Lower leg skin (tissue), 4 donors: Measurements from ENCODE around the gene SMIM23. TPM values are rescaled to one million over a fixed set of nuclear protein-coding genes. Genes with fewer than 3 reads are reported as not detected.

Experiments
- DNase-seq, 2 donors: peaks; one replicate each; pipeline ENCODE4 v3.0.0-alpha.2; 2019; ENCODE audit warnings: low spot score in 2 of 2
- H3K4me3 ChIP-seq: fragments of 200-600 bp; sonication (generic); 2 replicates; pipeline ENCODE4 v1.5.1; 2017; ENCODE audit warnings: mild to moderate bottlenecking, low read depth; ENCODE audit not compliant: poor library complexity, severe bottlenecking
- CTCF ChIP-seq, 3 donors: fragments of 450-650 bp; IDR thresholded peaks; one replicate each; pipeline ENCODE4 v1.5.1; 2016; ENCODE audit warnings: antibody characterized with exemption in 3 of 3, mild to moderate bottlenecking in 3 of 3, moderate library complexity in 2 of 3
- POLR2A ChIP-seq, 2 donors: fragments of 450-650 bp; IDR thresholded peaks; one replicate each; pipeline ENCODE4 v1.6.1; 2016 to 2017; ENCODE audit warnings: antibody characterized with exemption in 2 of 2, mild to moderate bottlenecking in 1 of 2, moderate library complexity in 1 of 2
- WGBS, 2 donors: methylation state at CpG; one replicate each; pipeline ENCODE4 v1.1.5; 2018; 5-methylcytosine and 5-hydroxymethylcytosine counted together
- intact Hi-C: fragments of 100-400 bp; cut with DNase I; formaldehyde crosslinking; loops from one replicate; pipeline ENCODE4 v1.15.0; 2023; ENCODE audit warnings: low total_unique reads
- total RNA-seq, 4 donors: library from RNA; depleted of rRNA; stranded (reverse); fragments of >200 nt; gene quantifications; one replicate each; pipeline ENCODE4 v1.1.0, GENCODE V29; 2016

The SMIM23 gene
- total RNA-seq = not detected

GRCh38 chr5:171785517-171785916, at the start of gene SMIM23:
Gene SMIM23 (plus strand): TSS chr5:171785817. CDS start chr5:171785872, 55 bp downstream.
- TF ChIP-seq CTCF (IDR thresholded peaks at IDR 0.05) (no peak), POLR2A (IDR thresholded peaks at IDR 0.05) (no peak)

GRCh38 chr5:171736976-171737891, 48.4 kb upstream of the SMIM23 start:
- DNase-seq = no peak
- TF ChIP-seq POLR2A (IDR thresholded peaks at IDR 0.05) = no peak
- no peak for TF ChIP-seq CTCF (IDR thresholded peaks at IDR 0.05)
- 24 to 30% methylated on average over 11 of the region's 11 CpGs for WGBS, 2 donors
- H3K4me3 ChIP-seq = no peak overlapping the region
- intact Hi-C loops = no loop called here

More at GRCh38 chr5:171785517-171785916, at the start of gene SMIM23:
- intact Hi-C loops = no loop called here
- no peak for DNase-seq
- H3K4me3 ChIP-seq = no peak within 1 kb of the TSS

- TF ChIP-seq POLR2A (IDR thresholded peaks at IDR 0.05) = no peak
- TF ChIP-seq CTCF (IDR thresholded peaks at IDR 0.05) = no peak
- no peak overlapping the region for H3K4me3 ChIP-seq
- no peak for DNase-seq
- WGBS, 2 donors = 74 to 91% methylated on average over 8 of the region's 8 CpGs
- intact Hi-C loops = no loop called here
These were observed 47.1 kb upstream of the SMIM23 start for GRCh38 chr5:171738501-171738900.

- no peak for TF ChIP-seq POLR2A (IDR thresholded peaks at IDR 0.05)
- no peak for TF ChIP-seq CTCF (IDR thresholded peaks at IDR 0.05)
- WGBS, 2 donors = 94 to 98% methylated on average over 6 of the region's 6 CpGs
These were observed 46.3 kb upstream of the SMIM23 start for GRCh38 chr5:171739271-171739670.

GRCh38 chr5:171743436-171744076, 42.1 kb upstream of the SMIM23 start:
- 82 to 85% methylated on average over 6 of the region's 6 CpGs for WGBS, 2 donors
- intact Hi-C loops = no loop called here

More at GRCh38 chr5:171739271-171739670, 46.3 kb upstream of the SMIM23 start:
- no peak overlapping the region for H3K4me3 ChIP-seq
- intact Hi-C loops = no loop called here
- no peak for DNase-seq

More at GRCh38 chr5:171743436-171744076, 42.1 kb upstream of the SMIM23 start:
- DNase-seq = no peak
- no peak overlapping the region for H3K4me3 ChIP-seq
- TF ChIP-seq CTCF (IDR thresholded peaks at IDR 0.05) = no peak
- no peak for TF ChIP-seq POLR2A (IDR thresholded peaks at IDR 0.05)
